DND-41 (cell line): ENCODE measurements around the gene SEC61A2.

ENCODE experiments used
- CTCF ChIP-seq: IDR thresholded peaks from 2 replicates; pipeline ENCODE4 v1.5.1; 2012; ENCODE audit warnings: borderline replicate concordance, low read length, moderate library complexity, mild to moderate bottlenecking; ENCODE audit not compliant: poor library complexity, severe bottlenecking; ENCODE audit errors: extremely low read depth
- EZH2 ChIP-seq: IDR thresholded peaks from 3 replicates; pipeline ENCODE4 v1.6.1; 2012; ENCODE audit warnings: borderline replicate concordance, low read depth, mild to moderate bottlenecking, moderate library complexity, low read length, inconsistent platforms; ENCODE audit not compliant: severe bottlenecking

GRCh38 chr10:12081470-12081869 is 48.0 kb upstream of the SEC61A2 start:
- TF ChIP-seq CTCF = no peak
- TF ChIP-seq EZH2 = no peak
